Tibial nerve (tissue), 4 donors: ENCODE results near the gene TRIM40. TPM values are rescaled to one million over a fixed set of nuclear protein-coding genes. Genes with fewer than 3 reads are reported as not detected.
"Not testable (repeated sequence)": the region's sequence is repeated elsewhere in the genome, so short reads cannot be mapped to it uniquely, and the experiment has no call there.

Experiments used
- DNase-seq, 2 donors: peaks; one replicate each; pipeline ENCODE4 v3.0.0-alpha.2; 2019; ENCODE audit warnings: low spot score in 2 of 2
- H3K27ac ChIP-seq, 4 donors: fragments of 200-600 bp; sonication (generic) in 3 of 4; one replicate each; pipeline ENCODE4 v1.5.1; 2017 to 2019; ENCODE audit warnings: mild to moderate bottlenecking in 1 of 4
- H3K27me3 ChIP-seq, 2 donors: fragments of 200-600 bp; sonication (generic) in 1 of 2; one replicate each; pipeline versions ENCODE4 v1.5.1 to v1.6.0; 2017 to 2019
- H3K36me3 ChIP-seq, 3 donors: fragments of 200-600 bp; sonication (generic); one replicate each; pipeline ENCODE4 v1.5.1; 2018 to 2019
- H3K4me1 ChIP-seq, 4 donors: fragments of 200-600 bp; sonication (generic) in 3 of 4; one replicate each; pipeline ENCODE4 v1.5.1; 2017 to 2019
- H3K4me3 ChIP-seq, 4 donors: fragments of 200-600 bp; sonication (generic) in 3 of 4; one replicate each; pipeline ENCODE4 v1.5.1; 2017 to 2019; ENCODE audit warnings: mild to moderate bottlenecking in 1 of 4, moderate library complexity in 1 of 4
- H3K9me3 ChIP-seq, 4 donors: fragments of 200-600 bp; sonication (generic) in 3 of 4; one replicate each; pipeline ENCODE4 v1.5.1; 2017 to 2019
- EP300 ChIP-seq, 2 donors: sonication (generic); formaldehyde crosslinking; IDR thresholded peaks; one replicate each; pipeline ENCODE4 v1.6.1; 2017; ENCODE audit warnings: antibody characterized with exemption in 2 of 2, mild to moderate bottlenecking in 1 of 2
- POLR2A ChIP-seq, 2 donors: fragments of 450-650 bp; IDR thresholded peaks; one replicate each; pipeline ENCODE4 v1.6.1; 2017; ENCODE audit warnings: antibody characterized with exemption in 2 of 2, mild to moderate bottlenecking in 2 of 2, moderate library complexity in 2 of 2
- WGBS, 2 donors: methylation state at CpG; one replicate each; pipeline ENCODE4 v1.1.5; 2018; 5-methylcytosine and 5-hydroxymethylcytosine counted together
- total RNA-seq, 4 donors: library from RNA; depleted of rRNA; stranded (reverse); fragments of >200 nt; gene quantifications; one replicate each; pipeline ENCODE4 v1.1.0, GENCODE V29; 2016
- TF ChIP-seq, protein P1 (sequence below), 5 experiments: fragments of 200-600 bp in 3 of 5; fragments of 450-650 bp in 2 of 5; sonication (generic) in 3 of 5; IDR thresholded peaks; one replicate each; pipeline ENCODE4 v1.5.1; 2016 to 2019; ENCODE audit warnings: antibody characterized with exemption in 5 of 5, mild to moderate bottlenecking in 3 of 5, moderate library complexity in 2 of 5

The TRIM40 gene
- total RNA-seq, 4 donors from 2014 or later, result not detected

DNA sequence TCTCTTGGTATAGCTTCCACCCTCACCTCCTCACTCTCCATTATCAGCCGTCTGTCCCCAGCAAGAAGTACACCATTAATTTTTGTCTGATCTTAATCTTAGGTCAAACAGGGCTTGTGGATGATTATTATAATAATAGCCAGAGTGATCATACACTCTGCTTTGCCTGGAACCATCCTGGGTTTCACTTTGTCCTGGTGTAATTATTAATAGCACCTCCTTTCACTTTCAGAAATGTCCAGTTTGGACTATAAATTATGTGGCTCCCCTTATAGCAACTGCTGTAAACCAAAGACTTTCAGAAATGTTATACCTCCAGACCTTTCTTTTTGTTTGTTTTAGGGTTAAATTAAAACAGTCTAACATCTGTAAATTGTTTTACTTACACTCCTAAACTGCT, 22.1 kb upstream of the TRIM40 start:
- 69 to 77% methylated on average over 1 of the region's 1 CpG for WGBS, 2 donors
- Histone ChIP-seq H3K27me3 (peaks cover 0 to 73% of the 10 kb centered on the region in 2 donors), H3K4me1 (no peaks in the 10 kb centered on the region), H3K36me3 (no peaks in the 10 kb centered on the region), H3K27ac (no peak overlapping the region), H3K9me3 (no peaks in the 10 kb centered on the region), H3K4me3 (no peak overlapping the region)
- DNase-seq, result no peak
- no peak for TF ChIP-seq POLR2A (IDR thresholded peaks at IDR 0.05)
- TF ChIP-seq, protein P1, sequence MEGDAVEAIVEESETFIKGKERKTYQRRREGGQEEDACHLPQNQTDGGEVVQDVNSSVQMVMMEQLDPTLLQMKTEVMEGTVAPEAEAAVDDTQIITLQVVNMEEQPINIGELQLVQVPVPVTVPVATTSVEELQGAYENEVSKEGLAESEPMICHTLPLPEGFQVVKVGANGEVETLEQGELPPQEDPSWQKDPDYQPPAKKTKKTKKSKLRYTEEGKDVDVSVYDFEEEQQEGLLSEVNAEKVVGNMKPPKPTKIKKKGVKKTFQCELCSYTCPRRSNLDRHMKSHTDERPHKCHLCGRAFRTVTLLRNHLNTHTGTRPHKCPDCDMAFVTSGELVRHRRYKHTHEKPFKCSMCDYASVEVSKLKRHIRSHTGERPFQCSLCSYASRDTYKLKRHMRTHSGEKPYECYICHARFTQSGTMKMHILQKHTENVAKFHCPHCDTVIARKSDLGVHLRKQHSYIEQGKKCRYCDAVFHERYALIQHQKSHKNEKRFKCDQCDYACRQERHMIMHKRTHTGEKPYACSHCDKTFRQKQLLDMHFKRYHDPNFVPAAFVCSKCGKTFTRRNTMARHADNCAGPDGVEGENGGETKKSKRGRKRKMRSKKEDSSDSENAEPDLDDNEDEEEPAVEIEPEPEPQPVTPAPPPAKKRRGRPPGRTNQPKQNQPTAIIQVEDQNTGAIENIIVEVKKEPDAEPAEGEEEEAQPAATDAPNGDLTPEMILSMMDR (IDR thresholded peaks at IDR 0.05), result no peak
- TF ChIP-seq EP300 (IDR thresholded peaks at IDR 0.05), result no peak

DNA sequence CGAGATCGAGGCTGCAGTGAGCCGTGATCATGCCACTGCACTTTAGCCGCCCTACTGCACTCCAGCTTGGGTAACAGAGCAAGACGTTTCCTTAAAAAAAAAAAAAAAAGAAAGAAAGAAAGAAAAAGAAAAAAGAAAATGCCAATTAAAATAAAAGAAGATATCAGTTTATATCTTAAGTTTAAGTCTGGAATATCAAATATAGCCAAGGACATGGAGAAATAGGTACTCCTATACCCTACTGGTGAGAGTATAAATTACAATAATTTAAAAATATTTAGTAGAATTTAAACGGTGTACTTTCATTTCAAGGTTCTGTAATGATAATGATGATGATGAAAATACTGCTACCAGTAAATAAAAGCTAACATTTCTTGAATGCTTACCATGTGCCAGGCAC, 19.2 kb upstream of the TRIM40 start:
- Histone ChIP-seq H3K4me1 (no peaks in the 10 kb centered on the region), H3K27me3 (peaks cover 0 to 56% of the 10 kb centered on the region in 2 donors), H3K9me3 (no peaks in the 10 kb centered on the region), H3K36me3 (no peaks in the 10 kb centered on the region), H3K27ac (no peak overlapping the region), H3K4me3 (no peak overlapping the region)
- DNase-seq, result no peak
- 72 to 76% methylated on average over 6 of the region's 6 CpGs for WGBS, 2 donors
- TF ChIP-seq, protein P1 (IDR thresholded peaks at IDR 0.05), result peak in 1 of 5 experiments; percentile 8
- no peak for TF ChIP-seq EP300 (IDR thresholded peaks at IDR 0.05)
- no peak for TF ChIP-seq POLR2A (IDR thresholded peaks at IDR 0.05)

- WGBS, 2 donors, result 89 to 91% methylated on average over 5 of the region's 5 CpGs
- not testable (repeated sequence) for H3K9me3 ChIP-seq, DNase-seq, H3K27ac ChIP-seq, H3K36me3 ChIP-seq, H3K4me3 ChIP-seq, H3K4me1 ChIP-seq
- peaks cover 0 to 55% of the 10 kb centered on the region in 2 donors for H3K27me3 ChIP-seq
These were observed 17.2 kb upstream of the TRIM40 start for GRCh38 chr6:30118691-30119090.

DNA sequence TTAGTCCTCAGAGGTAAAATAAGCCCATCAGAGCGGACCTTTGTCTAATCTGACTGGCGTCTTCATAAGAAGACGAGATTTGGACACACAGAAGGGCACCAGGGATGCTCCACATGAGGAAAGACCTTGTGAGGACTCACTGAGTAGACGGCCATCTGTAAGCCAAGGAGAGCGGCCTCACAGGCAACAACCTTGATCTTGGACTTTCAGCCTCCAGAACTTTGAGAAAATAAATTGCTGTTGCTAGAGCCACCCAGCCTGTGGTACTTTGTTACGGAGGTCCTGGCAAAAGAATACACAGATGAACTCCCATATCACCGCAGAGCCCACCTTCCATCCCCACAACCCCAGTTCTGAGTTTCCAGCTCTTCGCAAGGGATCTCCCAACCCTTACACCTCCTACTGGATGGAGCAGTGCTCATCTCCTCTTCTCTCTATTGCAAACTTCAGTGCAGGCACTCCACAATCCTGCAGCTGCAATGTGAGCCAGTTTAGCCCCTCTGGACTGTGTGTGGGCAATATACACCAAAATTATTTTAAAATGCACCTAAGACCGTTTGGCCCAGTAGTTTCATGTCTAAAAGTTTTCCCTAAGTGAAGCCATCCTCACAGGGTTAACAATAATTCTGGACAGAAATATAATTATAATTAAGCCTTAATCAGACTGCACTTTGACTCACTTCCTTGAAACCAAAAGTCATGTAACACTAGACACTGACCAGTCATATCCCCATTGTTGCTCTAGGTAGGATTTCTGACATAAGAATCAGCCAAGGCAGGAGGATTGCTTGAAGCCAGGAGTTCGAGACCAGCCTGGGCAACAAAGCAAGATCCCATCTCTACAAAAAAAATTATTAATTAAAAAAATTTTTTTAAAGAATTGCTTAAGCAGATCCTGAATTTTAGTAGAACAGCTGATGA, 14.2 kb upstream of the TRIM40 start:
- no peaks in the 10 kb centered on the region for H3K4me1 ChIP-seq
- H3K27ac ChIP-seq, result no peak overlapping the region
- 66 to 80% methylated on average over 10 of the region's 10 CpGs for WGBS, 2 donors
- H3K9me3 ChIP-seq, result no peaks in the 10 kb centered on the region
- H3K4me3 ChIP-seq, result no peak overlapping the region
- DNase-seq, result no peak
- TF ChIP-seq EP300 (IDR thresholded peaks at IDR 0.05) (no peak), POLR2A (IDR thresholded peaks at IDR 0.05) (no peak)
- TF ChIP-seq, protein P1 (IDR thresholded peaks at IDR 0.05), result no peak
- H3K36me3 ChIP-seq, result no peaks in the 10 kb centered on the region
- peaks cover 0 to 51% of the 10 kb centered on the region in 2 donors for H3K27me3 ChIP-seq

DNA sequence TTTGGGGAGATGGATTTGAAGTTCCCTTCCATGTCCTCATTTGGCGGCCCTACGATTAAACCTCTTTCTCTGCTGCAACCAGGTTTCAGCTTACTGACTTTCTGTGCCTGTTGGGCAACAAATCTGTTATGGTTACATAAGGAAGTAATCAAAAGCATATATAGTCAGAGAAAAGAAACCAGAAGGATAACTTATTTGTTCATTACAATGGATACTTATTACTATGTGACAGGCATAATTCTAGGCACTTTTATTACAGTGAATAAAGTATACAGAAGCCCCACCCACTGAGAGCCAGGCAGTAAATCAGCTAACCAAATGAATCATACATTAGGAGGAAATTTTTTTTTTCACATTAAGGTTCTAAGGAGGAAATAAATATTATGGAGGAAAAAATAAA, 13.4 kb upstream of the TRIM40 start:
- TF ChIP-seq EP300 (IDR thresholded peaks at IDR 0.05) (no peak), POLR2A (IDR thresholded peaks at IDR 0.05) (no peak)
- TF ChIP-seq, protein P1 (IDR thresholded peaks at IDR 0.05), result no peak
- Histone ChIP-seq H3K27me3 (peaks cover 0 to 53% of the 10 kb centered on the region in 2 donors), H3K4me1 (peaks cover 0 to 6% (median 1%) of the 10 kb centered on the region in 4 donors), H3K36me3 (no peaks in the 10 kb centered on the region), H3K27ac (no peak overlapping the region), H3K9me3 (no peaks in the 10 kb centered on the region), H3K4me3 (no peak overlapping the region)
- DNase-seq, result no peak
- WGBS, 2 donors, result 45 to 62% methylated on average over 2 of the region's 2 CpGs
